Spinal cord (tissue), 10 donors: ENCODE measurements around the gene ARHGAP15. TPM values are rescaled to one million over a fixed set of nuclear protein-coding genes. Genes with fewer than 3 reads are reported as not detected.

ENCODE experiments used
- DNase-seq, 6 donors: peaks; one replicate each; pipeline versions ENCODE4 v3.0.0 to v3.0.0-alpha.2; 2013 to 2015; ENCODE audit warnings: low spot score in 6 of 6, low read depth in 4 of 6
- H3K27ac ChIP-seq: one replicate; pipeline ENCODE4 v1.5.1; 2013; ENCODE audit warnings: low read depth, low read length, control low read depth
- H3K27me3 ChIP-seq: one replicate; pipeline ENCODE4 v1.6.1; 2013; ENCODE audit warnings: low read length; ENCODE audit not compliant: control insufficient read depth, insufficient read depth
- H3K36me3 ChIP-seq: one replicate; pipeline ENCODE4 v1.6.1; 2013; ENCODE audit warnings: low read length; ENCODE audit not compliant: control insufficient read depth, insufficient read depth
- H3K4me1 ChIP-seq: one replicate; pipeline ENCODE4 v1.6.1; 2013; ENCODE audit warnings: low read length; ENCODE audit not compliant: control insufficient read depth, insufficient read depth
- H3K4me3 ChIP-seq: one replicate; pipeline ENCODE4 v1.5.1; 2013; ENCODE audit warnings: low read depth, low read length, control low read depth
- H3K9me3 ChIP-seq: one replicate; pipeline ENCODE4 v1.6.1; 2013; ENCODE audit warnings: low read length; ENCODE audit not compliant: control insufficient read depth, insufficient read depth
- WGBS: methylation state at CpG from one replicate; pipeline ENCODE4 v1.1.5; 2013; ENCODE audit warnings: missing lambda C conversion rate; ENCODE audit not compliant: insufficient coverage; 5-methylcytosine and 5-hydroxymethylcytosine counted together
- polyA plus RNA-seq, 2 donors: library from polyadenylated mRNA; unstranded; fragments of 120-200 nt; gene quantifications; one replicate each; pipeline ENCODE4 v1.2.1, GENCODE V29; 2013; ENCODE audit not compliant: insufficient read length in 2 of 2
- total RNA-seq, 2 donors: library from RNA; depleted of rRNA in 1 of 2; stranded (reverse); fragments of 120-200 nt in 1 of 2; fragments of >200 nt in 1 of 2; gene quantifications; one replicate each; pipeline versions ENCODE4 v1.2.3 to v1.2.4, GENCODE V29; 2013 to 2014
- donor health status: healthy.

The ARHGAP15 gene
- total and polyA plus RNA-seq, 4 donors, result 6.3 to 53.1 (median 12.5) TPM

- H3K27ac ChIP-seq, result no peak overlapping the region
- no peaks in the 10 kb centered on the region for H3K9me3 ChIP-seq
- WGBS, result no CpG with 5 or more reads among the region's 5 CpGs
Measured at GRCh38 chr2:143802871-143803650, 673.8 kb downstream of the ARHGAP15 start.

GRCh38 chr2:143803936-143804335 is 674.7 kb downstream of the ARHGAP15 start:
- Histone ChIP-seq H3K4me3 (no peak overlapping the region), H3K9me3 (no peaks in the 10 kb centered on the region), H3K4me1 (no peaks in the 10 kb centered on the region), H3K27ac (no peak overlapping the region), H3K36me3 (no peaks in the 10 kb centered on the region), H3K27me3 (no peaks in the 10 kb centered on the region)
- no CpG with 5 or more reads among the region's 3 CpGs for WGBS
- no peak for DNase-seq

More at GRCh38 chr2:143802871-143803650, 673.8 kb downstream of the ARHGAP15 start:
- Histone ChIP-seq H3K4me1 (no peaks in the 10 kb centered on the region), H3K4me3 (no peak overlapping the region), H3K27me3 (no peaks in the 10 kb centered on the region), H3K36me3 (no peaks in the 10 kb centered on the region)
- no peak for DNase-seq

DNA sequence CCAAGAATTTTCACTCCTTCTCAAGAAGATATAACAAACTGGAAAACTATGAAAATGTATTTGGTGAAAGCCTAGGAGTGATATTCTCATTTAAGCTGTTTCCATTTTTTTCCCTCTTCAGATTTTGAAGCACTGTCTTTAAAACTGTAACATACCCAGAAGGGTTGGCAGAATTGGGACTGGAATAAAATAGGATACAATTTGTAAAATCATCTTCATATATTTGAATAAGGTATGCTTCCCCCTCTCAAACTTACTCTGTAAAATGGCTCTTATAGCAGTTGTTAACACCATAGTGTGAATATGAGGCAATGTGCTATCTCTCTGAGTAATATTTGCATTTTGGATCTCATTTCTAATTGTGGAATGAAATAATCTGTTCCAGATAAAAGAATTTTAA is 676.4 kb downstream of the ARHGAP15 start:
- no peak overlapping the region for H3K4me3 ChIP-seq
- no peaks in the 10 kb centered on the region for H3K9me3 ChIP-seq
- no peaks in the 10 kb centered on the region for H3K4me1 ChIP-seq
- DNase-seq, result peak in 1 of 6 donors; percentile 67
- no peak overlapping the region for H3K27ac ChIP-seq
- H3K27me3 ChIP-seq, result no peaks in the 10 kb centered on the region
- no peaks in the 10 kb centered on the region for H3K36me3 ChIP-seq

- Histone ChIP-seq H3K9me3 (no peaks in the 10 kb centered on the region), H3K27me3 (no peaks in the 10 kb centered on the region), H3K36me3 (no peaks in the 10 kb centered on the region), H3K4me1 (no peaks in the 10 kb centered on the region), H3K27ac (no peak overlapping the region), H3K4me3 (no peak overlapping the region)
- WGBS, result no CpG with 5 or more reads among the region's 1 CpG
- no peak for DNase-seq
Measured at GRCh38 chr2:143807192-143807591, 678.0 kb downstream of the ARHGAP15 start.

DNA sequence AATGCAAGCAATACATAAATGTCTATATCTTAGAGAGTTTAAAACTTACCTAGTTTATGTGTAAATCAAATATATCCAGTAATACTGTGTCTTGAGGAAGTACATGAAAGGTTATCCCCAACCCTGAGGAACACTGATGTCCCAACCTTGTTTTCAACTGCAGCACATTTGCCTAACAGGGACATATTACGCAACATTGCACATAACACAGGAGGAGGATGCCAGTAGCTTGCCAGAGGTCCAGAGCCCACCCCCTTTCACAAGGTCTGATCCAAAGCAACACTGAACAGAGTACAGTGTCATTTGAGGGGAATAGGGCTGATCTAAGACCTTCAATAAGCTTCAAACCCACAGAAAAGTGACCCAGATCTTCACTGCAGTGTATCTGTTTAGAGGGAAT is 678.5 kb downstream of the ARHGAP15 start:
- Histone ChIP-seq H3K27ac (no peak overlapping the region), H3K9me3 (no peaks in the 10 kb centered on the region), H3K4me3 (no peak overlapping the region), H3K4me1 (no peaks in the 10 kb centered on the region), H3K27me3 (no peaks in the 10 kb centered on the region), H3K36me3 (no peaks in the 10 kb centered on the region)
- no CpG with 5 or more reads among the region's 1 CpG for WGBS
- no peak for DNase-seq

- no CpG with 5 or more reads among the region's 1 CpG for WGBS
- no peak for DNase-seq
- H3K27ac ChIP-seq, result no peak overlapping the region
- no peaks in the 10 kb centered on the region for H3K4me1 ChIP-seq
- no peaks in the 10 kb centered on the region for H3K36me3 ChIP-seq
- no peaks in the 10 kb centered on the region for H3K27me3 ChIP-seq
- H3K9me3 ChIP-seq, result no peaks in the 10 kb centered on the region
- no peak overlapping the region for H3K4me3 ChIP-seq
Measured at GRCh38 chr2:143808166-143808565, 678.9 kb downstream of the ARHGAP15 start.

- Histone ChIP-seq H3K36me3 (no peaks in the 10 kb centered on the region), H3K27me3 (no peaks in the 10 kb centered on the region), H3K4me1 (no peaks in the 10 kb centered on the region), H3K9me3 (no peaks in the 10 kb centered on the region), H3K27ac (no peak overlapping the region), H3K4me3 (no peak overlapping the region)
- WGBS, result 60% methylated on average over 1 of the region's 4 CpGs
- DNase-seq, result no peak
Measured at GRCh38 chr2:143815082-143815481, 685.9 kb downstream of the ARHGAP15 start.

GRCh38 chr2:143816916-143817315 is 687.7 kb downstream of the ARHGAP15 start:
- Histone ChIP-seq H3K9me3 (no peaks in the 10 kb centered on the region), H3K36me3 (no peaks in the 10 kb centered on the region), H3K4me3 (no peak overlapping the region), H3K4me1 (no peaks in the 10 kb centered on the region), H3K27ac (no peak overlapping the region), H3K27me3 (no peaks in the 10 kb centered on the region)
- DNase-seq, result no peak
- WGBS, result 60% methylated on average over 2 of the region's 3 CpGs
